Measurements from ENCODE around the gene ENOX1.

The ENOX1 gene

GRCh38 chr13:43802511-43802910 is 15.7 kb upstream of the ENOX1 start:
- CTCF ChIA-PET: no interaction called here

DNA sequence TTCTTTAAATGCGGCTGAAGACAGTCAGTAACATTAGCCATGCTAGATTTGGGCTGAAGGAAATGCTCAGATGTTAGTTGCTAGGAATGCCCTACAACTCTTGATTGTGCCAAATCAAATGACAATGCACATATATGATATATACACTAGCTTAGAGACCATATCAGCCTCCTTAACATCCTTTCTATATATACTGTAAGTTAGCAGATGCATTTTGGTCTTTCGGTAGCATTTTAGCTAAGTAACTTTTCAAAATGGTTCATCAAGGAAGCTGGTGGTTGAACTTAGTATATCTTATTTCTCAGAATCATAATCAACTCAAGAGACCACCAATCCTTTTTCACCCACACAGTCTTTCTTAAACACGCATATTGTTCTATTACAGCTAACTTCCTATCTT is 14.1 kb upstream of the ENOX1 start:
- TF ChIP-seq SP1 (IDR thresholded peaks at IDR 0.05) (no peak), FOXK2 (IDR thresholded peaks at IDR 0.05) (no peak), L3MBTL2 (conservative IDR thresholded peaks at IDR 0.05) (no peak), ARNT (IDR thresholded peaks at IDR 0.05) (no peak), ELF4 (IDR thresholded peaks at IDR 0.05) (no peak), ZNF384 (IDR thresholded peaks at IDR 0.05) (no peak)
- POLR2A ChIA-PET: no interaction called here
- no peak for DNase-seq (ENCODE audit: extremely low spot score)
- CTCF ChIA-PET: interaction anchor here (0.8 kb wide), 1 partner anchor 16 kb away, joined by 3 read pairs; no protein-coding TSS in a partner anchor

More at GRCh38 chr13:43802511-43802910, 15.7 kb upstream of the ENOX1 start:
- no peak for DNase-seq (ENCODE audit: extremely low spot score)
- no peak for TF ChIP-seq ELF4 (IDR thresholded peaks at IDR 0.05)
- POLR2A ChIA-PET: no interaction called here

GRCh38 chr13:43799191-43799590 is 12.4 kb upstream of the ENOX1 start:
- ChIA-PET POLR2A (no interaction called here), CTCF (no interaction called here)
- TF ChIP-seq TARDBP (IDR thresholded peaks at IDR 0.05) (no peak), LEF1 (IDR thresholded peaks at IDR 0.05; ENCODE audit: borderline replicate concordance) (no peak), CTBP1 (IDR thresholded peaks at IDR 0.05; ENCODE audit: borderline replicate concordance) (no peak), FOXK2 (IDR thresholded peaks at IDR 0.05) (no peak), FOXM1 (IDR thresholded peaks at IDR 0.05; ENCODE audit: borderline replicate concordance) (no peak), L3MBTL2 (conservative IDR thresholded peaks at IDR 0.05) (no peak), ZNF384 (IDR thresholded peaks at IDR 0.05) (no peak), SP1 (IDR thresholded peaks at IDR 0.05) (no peak), SUZ12 (IDR thresholded peaks at IDR 0.05) (no peak), HDGF (IDR thresholded peaks at IDR 0.05; ENCODE audit: borderline replicate concordance) (no peak), BHLHE40 (IDR thresholded peaks at IDR 0.05; ENCODE audit: borderline replicate concordance) (no peak), ELF4 (IDR thresholded peaks at IDR 0.05) (no peak), FOXA1 (IDR thresholded peaks at IDR 0.05) (no peak), PKNOX1 (IDR thresholded peaks at IDR 0.05) (no peak), NFRKB (IDR thresholded peaks at IDR 0.05) (no peak)
- no peak for DNase-seq (ENCODE audit: extremely low spot score)

DNA sequence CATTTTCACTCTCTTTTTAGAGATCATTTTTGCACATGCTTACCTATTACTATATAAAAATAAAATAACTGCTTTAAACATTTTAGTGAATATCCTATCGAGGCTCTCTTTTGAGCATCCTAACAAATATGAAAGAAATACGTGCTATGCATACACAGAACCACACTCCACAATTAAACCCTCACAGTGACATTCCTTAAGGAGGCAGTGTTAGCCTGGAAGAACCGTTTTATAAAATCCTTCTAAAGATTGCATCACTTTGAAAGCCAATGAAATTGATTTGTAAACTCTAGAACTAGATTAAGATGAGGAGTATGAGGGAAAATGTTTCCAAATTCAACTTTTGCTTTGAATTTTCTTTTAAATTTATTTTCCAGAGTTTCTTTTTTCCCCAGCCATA is 11.1 kb upstream of the ENOX1 start:
- ChIA-PET POLR2A (no interaction called here), CTCF (no interaction called here)
- DNase-seq (ENCODE audit: extremely low spot score): no peak
- TF ChIP-seq SP1 (IDR thresholded peaks at IDR 0.05) (no peak), LEF1 (IDR thresholded peaks at IDR 0.05; ENCODE audit: borderline replicate concordance) (no peak), L3MBTL2 (conservative IDR thresholded peaks at IDR 0.05) (no peak)

- DNase-seq (ENCODE audit: extremely low spot score): no peak
- CTCF ChIA-PET: no interaction called here
- TF ChIP-seq LEF1 (IDR thresholded peaks at IDR 0.05; ENCODE audit: borderline replicate concordance) (no peak), HDGF (IDR thresholded peaks at IDR 0.05; ENCODE audit: borderline replicate concordance) (no peak), L3MBTL2 (conservative IDR thresholded peaks at IDR 0.05) (no peak), FOXM1 (IDR thresholded peaks at IDR 0.05; ENCODE audit: borderline replicate concordance) (no peak), SP1 (IDR thresholded peaks at IDR 0.05) (no peak), PKNOX1 (IDR thresholded peaks at IDR 0.05) (no peak), ZNF384 (IDR thresholded peaks at IDR 0.05) (no peak)
- POLR2A ChIA-PET: no interaction called here
Observed at GRCh38 chr13:43797159-43797558, 10.4 kb upstream of the ENOX1 start.

GRCh38 chr13:43794416-43794815 is 7.6 kb upstream of the ENOX1 start:
- no peak for DNase-seq (ENCODE audit: extremely low spot score)
- ChIA-PET CTCF (no interaction called here), POLR2A (no interaction called here)
- TF ChIP-seq NFRKB (IDR thresholded peaks at IDR 0.05): no peak
- TF ChIP-seq FOXA1 (IDR thresholded peaks at IDR 0.05): no peak
- TF ChIP-seq PKNOX1 (IDR thresholded peaks at IDR 0.05): no peak
- TF ChIP-seq BHLHE40 (IDR thresholded peaks at IDR 0.05; ENCODE audit: borderline replicate concordance): no peak
- no peak for TF ChIP-seq ELF4 (IDR thresholded peaks at IDR 0.05)
- no peak for TF ChIP-seq TARDBP (IDR thresholded peaks at IDR 0.05)
- no peak for TF ChIP-seq SUZ12 (IDR thresholded peaks at IDR 0.05)
- no peak for TF ChIP-seq ARNT (IDR thresholded peaks at IDR 0.05)
- no peak for TF ChIP-seq CTBP1 (IDR thresholded peaks at IDR 0.05; ENCODE audit: borderline replicate concordance)
- TF ChIP-seq ZNF384 (IDR thresholded peaks at IDR 0.05): no peak
- TF ChIP-seq FOXM1 (IDR thresholded peaks at IDR 0.05; ENCODE audit: borderline replicate concordance): no peak
- no peak for TF ChIP-seq L3MBTL2 (conservative IDR thresholded peaks at IDR 0.05)
- no peak for TF ChIP-seq SP1 (IDR thresholded peaks at IDR 0.05)
- TF ChIP-seq LEF1 (IDR thresholded peaks at IDR 0.05; ENCODE audit: borderline replicate concordance): no peak
- no peak for TF ChIP-seq HDGF (IDR thresholded peaks at IDR 0.05; ENCODE audit: borderline replicate concordance)
- no peak for TF ChIP-seq FOXK2 (IDR thresholded peaks at IDR 0.05)

GRCh38 chr13:43792076-43792881 is 5.5 kb upstream of the ENOX1 start:
- POLR2A ChIA-PET: no interaction called here

More at GRCh38 chr13:43792076-43792881, 5.5 kb upstream of the ENOX1 start:
- no peak for DNase-seq (ENCODE audit: extremely low spot score)
- TF ChIP-seq ELF4 (IDR thresholded peaks at IDR 0.05): no peak
- TF ChIP-seq SUZ12 (IDR thresholded peaks at IDR 0.05): no peak
- no peak for TF ChIP-seq HDGF (IDR thresholded peaks at IDR 0.05; ENCODE audit: borderline replicate concordance)
- no peak for TF ChIP-seq L3MBTL2 (conservative IDR thresholded peaks at IDR 0.05)
- TF ChIP-seq TARDBP (IDR thresholded peaks at IDR 0.05): no peak
- TF ChIP-seq PKNOX1 (IDR thresholded peaks at IDR 0.05): no peak
- TF ChIP-seq FOXK2 (IDR thresholded peaks at IDR 0.05): no peak
- no peak for TF ChIP-seq FOXM1 (IDR thresholded peaks at IDR 0.05; ENCODE audit: borderline replicate concordance)
- no peak for TF ChIP-seq CTBP1 (IDR thresholded peaks at IDR 0.05; ENCODE audit: borderline replicate concordance)
- TF ChIP-seq LEF1 (IDR thresholded peaks at IDR 0.05; ENCODE audit: borderline replicate concordance): no peak
- no peak for TF ChIP-seq NFRKB (IDR thresholded peaks at IDR 0.05)
- CTCF ChIA-PET: interaction anchor here (0.5 kb wide), 1 partner anchor 358 kb away, joined by 3 read pairs; no protein-coding TSS in a partner anchor
